Vagina (tissue), 2 donors: Measurements from ENCODE around the gene MRTFA. TPM values are rescaled to one million over a fixed set of nuclear protein-coding genes. Genes with fewer than 3 reads are reported as not detected.
"Not testable (repeated sequence)": the region's sequence is repeated elsewhere in the genome, so short reads cannot be mapped to it uniquely, and the experiment has no call there.

Experiments
- DNase-seq, 2 donors: peaks; one replicate each; pipeline ENCODE4 v3.0.0-alpha.2; 2017; ENCODE audit errors: extremely low spot score in 2 of 2
- H3K27ac ChIP-seq: fragments of 200-600 bp; sonication (generic); one replicate; pipeline ENCODE4 v1.5.1; 2019
- H3K27me3 ChIP-seq: fragments of 200-600 bp; sonication (generic); one replicate; pipeline ENCODE4 v1.5.1; 2019
- H3K36me3 ChIP-seq, 2 donors: fragments of 200-600 bp; sonication (generic); one replicate each; pipeline ENCODE4 v1.5.1; 2017 to 2019
- H3K4me1 ChIP-seq: fragments of 200-600 bp; sonication (generic); one replicate; pipeline ENCODE4 v1.5.1; 2019
- H3K4me3 ChIP-seq, 2 donors: fragments of 200-600 bp; sonication (generic); 1 replicate in 1 of 2; 2 replicates in 1 of 2; pipeline ENCODE4 v1.5.1; 2016 to 2019
- H3K9me3 ChIP-seq: fragments of 200-600 bp; sonication (generic); one replicate; pipeline ENCODE4 v1.5.1; 2019
- CTCF ChIP-seq, 3 experiments: fragments of 450-650 bp in 2 of 3; fragments of 200-600 bp in 1 of 3; sonication (generic) in 1 of 3; IDR thresholded peaks; one replicate each; pipeline ENCODE4 v1.5.1; 2017 to 2019; ENCODE audit warnings: antibody characterized with exemption in 3 of 3, mild to moderate bottlenecking in 2 of 3, moderate library complexity in 2 of 3
- POLR2A ChIP-seq, 2 donors: fragments of 450-650 bp; IDR thresholded peaks; one replicate each; pipeline ENCODE4 v1.6.1; 2017; ENCODE audit warnings: antibody characterized with exemption in 2 of 2, mild to moderate bottlenecking in 2 of 2, moderate library complexity in 2 of 2
- POLR2AphosphoS5 ChIP-seq, 2 donors: sonication (generic); formaldehyde crosslinking; IDR thresholded peaks; one replicate each; pipeline ENCODE4 v1.9.0; 2017; ENCODE audit warnings: antibody characterized with exemption in 2 of 2, mild to moderate bottlenecking in 2 of 2, low read depth in 1 of 2; ENCODE audit not compliant: insufficient read depth in 1 of 2
- intact Hi-C: fragments of 100-400 bp; cut with DNase I; formaldehyde crosslinking; loops from one replicate; pipeline ENCODE4 v1.15.1; 2023
- total RNA-seq: library from RNA; depleted of rRNA; stranded (reverse); fragments of >200 nt; gene quantifications from one replicate; pipeline ENCODE4 v1.2.3, GENCODE V29; 2016

MRTFA gene
- total RNA-seq, 1 donor from 2014 or later, result 99.4 TPM

- intact Hi-C loops, result no loop called here
Observed at GRCh38 chr22:40626851-40627250, 9.7 kb downstream of the MRTFA start.

GRCh38 chr22:40625794-40626193 lies 10.7 kb downstream of the MRTFA start:
- H3K4me3 ChIP-seq, H3K27ac ChIP-seq, H3K9me3 ChIP-seq, intact Hi-C loops, H3K36me3 ChIP-seq, H3K27me3 ChIP-seq, DNase-seq: not testable (repeated sequence)
- H3K4me1 ChIP-seq, result peaks cover 37% of the 10 kb centered on the region

More at GRCh38 chr22:40626851-40627250, 9.7 kb downstream of the MRTFA start:
- H3K27me3 ChIP-seq, result no peaks in the 10 kb centered on the region
- H3K4me1 ChIP-seq, result peaks cover 37% of the 10 kb centered on the region
- H3K9me3 ChIP-seq, result no peaks in the 10 kb centered on the region
- H3K36me3 ChIP-seq, result no peaks in the 10 kb centered on the region
- no peak overlapping the region for H3K4me3 ChIP-seq
- no peak overlapping the region for H3K27ac ChIP-seq
- DNase-seq, result no peak
- no peak for TF ChIP-seq POLR2A (IDR thresholded peaks at IDR 0.05)
- no peak for TF ChIP-seq CTCF (IDR thresholded peaks at IDR 0.05)
- TF ChIP-seq POLR2AphosphoS5 (IDR thresholded peaks at IDR 0.05; ENCODE audit: insufficient read depth in 1 of 2, low read depth in 1 of 2), result no peak

GRCh38 chr22:40625281-40625680 lies 11.2 kb downstream of the MRTFA start:
- DNase-seq, H3K4me3 ChIP-seq, intact Hi-C loops, H3K36me3 ChIP-seq, H3K9me3 ChIP-seq, H3K27me3 ChIP-seq, H3K27ac ChIP-seq: not testable (repeated sequence)
- H3K4me1 ChIP-seq, result peaks cover 37% of the 10 kb centered on the region

- H3K9me3 ChIP-seq, result no peaks in the 10 kb centered on the region
- H3K36me3 ChIP-seq, result no peaks in the 10 kb centered on the region
- no peak overlapping the region for H3K27ac ChIP-seq
- H3K27me3 ChIP-seq, result no peaks in the 10 kb centered on the region
- TF ChIP-seq CTCF (IDR thresholded peaks at IDR 0.05), result no peak
- TF ChIP-seq POLR2AphosphoS5 (IDR thresholded peaks at IDR 0.05; ENCODE audit: insufficient read depth in 1 of 2, low read depth in 1 of 2), result no peak
- no peak for TF ChIP-seq POLR2A (IDR thresholded peaks at IDR 0.05)
- no peak overlapping the region for H3K4me3 ChIP-seq
- H3K4me1 ChIP-seq, result peaks cover 37% of the 10 kb centered on the region
- intact Hi-C loops, result no loop called here
- DNase-seq, result no peak
Observed at GRCh38 chr22:40624770-40625169, 11.7 kb downstream of the MRTFA start.

GRCh38 chr22:40621309-40622151 lies 15.0 kb downstream of the MRTFA start:
- H3K36me3 ChIP-seq, result no peaks in the 10 kb centered on the region
- H3K27ac ChIP-seq, result no peak overlapping the region
- intact Hi-C loops, result no loop called here
- no peak for DNase-seq
- H3K4me1 ChIP-seq, result peaks cover 22% of the 10 kb centered on the region
- H3K27me3 ChIP-seq, result no peaks in the 10 kb centered on the region
- no peak for TF ChIP-seq CTCF (IDR thresholded peaks at IDR 0.05)
- no peak overlapping the region for H3K4me3 ChIP-seq
- no peaks in the 10 kb centered on the region for H3K9me3 ChIP-seq

DNA sequence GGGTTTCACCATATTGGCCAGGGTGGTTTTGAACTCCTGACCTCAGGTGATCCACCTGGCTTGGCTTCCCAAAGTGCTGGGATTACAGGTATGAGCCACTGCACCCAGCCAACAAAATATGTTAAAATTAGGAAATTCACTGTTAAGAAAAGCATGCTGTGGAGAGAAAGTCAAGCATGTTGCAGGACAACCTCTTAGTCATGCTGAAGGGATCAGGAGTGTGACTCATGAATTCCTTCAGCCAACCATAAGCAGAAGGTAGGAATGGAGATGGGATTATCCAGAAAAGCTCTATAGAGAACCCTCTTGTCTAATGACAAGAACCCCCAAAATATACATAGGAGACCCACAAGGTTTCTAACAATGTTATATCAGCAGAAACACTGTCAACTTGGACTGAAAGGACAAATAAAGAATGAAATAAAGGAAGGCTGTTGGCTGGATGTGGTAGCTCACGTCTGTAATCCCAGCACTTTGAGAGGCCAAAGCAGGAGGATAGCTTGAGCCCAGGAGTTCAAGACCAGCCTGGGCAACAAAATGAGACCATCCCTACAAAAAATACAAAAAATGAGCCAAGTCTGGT lies 16.0 kb downstream of the MRTFA start:
- H3K9me3 ChIP-seq, result no peaks in the 10 kb centered on the region
- no peaks in the 10 kb centered on the region for H3K36me3 ChIP-seq
- no peaks in the 10 kb centered on the region for H3K27me3 ChIP-seq
- no peak overlapping the region for H3K4me3 ChIP-seq
- H3K4me1 ChIP-seq, result peaks cover 17% of the 10 kb centered on the region
- H3K27ac ChIP-seq, result no peak overlapping the region
- intact Hi-C loops, result no loop called here
- no peak for DNase-seq
- TF ChIP-seq POLR2AphosphoS5 (IDR thresholded peaks at IDR 0.05; ENCODE audit: insufficient read depth in 1 of 2, low read depth in 1 of 2) (no peak), CTCF (IDR thresholded peaks at IDR 0.05) (no peak), POLR2A (IDR thresholded peaks at IDR 0.05) (no peak)
